HG02970 (cell line): ENCODE results near the gene OR6V1.
"Not testable (repeated sequence)": the region's sequence is repeated elsewhere in the genome, so short reads cannot be mapped to it uniquely, and the experiment has no call there.

Experiments used
- ATAC-seq: cut with Tn5 transposase; IDR thresholded peaks from one replicate; pipeline ENCODE4 v1.9.1; 2021; ENCODE audit warnings: mild to moderate bottlenecking, moderate library complexity, moderate number of reproducible peaks; ENCODE audit not compliant: unreplicated experiment, low FRiP score

The OR6V1 gene

DNA sequence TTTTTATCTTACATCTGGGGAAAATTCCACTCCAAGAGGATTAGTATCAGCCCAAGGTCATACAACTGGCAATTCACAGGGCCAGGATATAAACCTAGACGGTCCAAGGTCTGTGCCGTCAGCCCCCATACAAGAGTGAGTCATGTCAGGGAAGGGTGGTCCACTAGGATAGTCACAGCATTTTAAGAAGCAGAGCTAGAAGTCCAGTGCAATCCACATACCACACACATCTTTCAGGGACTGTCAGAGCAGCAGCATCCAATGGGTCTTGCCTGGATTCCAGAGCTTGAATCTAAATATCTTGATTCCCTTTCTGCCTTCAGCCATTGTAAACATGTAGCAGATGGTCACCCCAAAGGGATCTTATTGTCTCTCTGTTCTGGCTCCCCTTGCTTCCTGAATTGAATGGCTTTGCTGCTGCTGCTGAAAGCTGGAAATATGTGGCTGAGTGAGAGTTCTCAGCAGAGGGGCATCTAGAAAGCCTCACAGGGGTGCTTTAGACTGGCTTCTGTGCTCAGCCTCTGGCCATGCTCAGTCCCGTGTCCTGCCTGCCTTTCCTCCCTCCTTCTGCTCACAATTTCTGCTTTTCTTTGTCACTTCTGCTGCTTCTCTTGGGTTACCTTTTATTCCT is 9.9 kb upstream of the OR6V1 start:
- ATAC-seq: no peak

DNA sequence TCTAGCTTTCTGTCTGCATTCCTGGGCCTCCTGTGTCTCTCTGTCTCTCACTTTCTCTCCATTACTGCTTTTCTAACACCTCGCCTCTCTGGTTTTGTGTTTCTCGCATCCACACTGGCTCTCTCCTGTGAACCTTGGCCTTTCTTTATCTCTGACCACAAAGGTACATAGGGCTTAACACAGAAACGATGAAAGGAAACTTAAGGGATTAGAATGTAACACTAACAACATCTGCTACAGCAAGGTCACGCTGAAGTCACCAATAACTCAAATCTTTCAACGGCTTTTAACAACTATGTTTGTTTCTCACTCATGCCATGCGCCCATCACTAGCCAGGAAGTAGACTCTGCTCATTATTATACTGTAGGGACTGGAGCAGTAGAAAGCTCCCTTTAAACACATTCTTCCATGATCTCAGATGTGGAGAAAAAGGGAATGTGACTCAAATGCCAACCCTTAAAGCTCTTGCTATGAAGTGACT is 9.3 kb upstream of the OR6V1 start:
- ATAC-seq: no peak

DNA sequence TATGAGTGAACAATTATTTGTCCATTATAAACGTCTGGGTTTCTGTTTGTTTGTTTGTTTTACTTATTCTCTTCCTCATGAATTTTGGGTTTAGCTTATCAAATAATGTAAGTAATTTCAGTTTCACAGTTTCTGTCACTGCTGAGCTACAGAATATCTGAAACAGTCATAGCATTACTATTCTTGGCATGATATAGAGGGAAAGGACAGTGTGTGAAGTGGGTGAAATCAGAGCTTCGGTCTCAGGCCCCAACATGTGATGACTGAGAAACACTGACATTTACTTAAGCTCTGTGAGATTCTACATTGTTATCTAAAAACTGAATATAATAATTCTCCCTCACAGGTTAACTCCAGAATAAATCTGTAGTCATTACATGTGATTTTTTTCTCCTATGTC is 8.8 kb upstream of the OR6V1 start:
- ATAC-seq: no peak

DNA sequence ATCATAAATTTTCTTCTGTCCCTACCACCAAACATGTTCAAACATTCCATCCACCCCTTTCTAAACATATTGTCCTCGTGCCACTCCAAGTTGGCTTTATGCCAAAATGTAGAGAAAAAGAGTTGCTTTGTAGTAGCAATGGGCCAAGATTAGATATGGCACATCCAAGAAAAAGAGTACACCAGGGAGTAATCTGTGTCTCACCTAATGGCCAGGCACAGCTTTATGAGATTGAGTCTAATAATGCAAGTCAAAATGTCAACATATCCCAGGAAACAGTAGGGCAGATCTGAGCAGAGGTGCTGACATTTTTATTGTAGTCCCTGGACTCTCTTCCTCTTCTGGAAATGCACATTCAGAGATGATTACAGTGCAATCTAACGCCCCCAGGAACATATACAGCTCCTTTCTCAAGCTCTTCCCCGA is 5.7 kb upstream of the OR6V1 start:
- ATAC-seq: no peak

DNA sequence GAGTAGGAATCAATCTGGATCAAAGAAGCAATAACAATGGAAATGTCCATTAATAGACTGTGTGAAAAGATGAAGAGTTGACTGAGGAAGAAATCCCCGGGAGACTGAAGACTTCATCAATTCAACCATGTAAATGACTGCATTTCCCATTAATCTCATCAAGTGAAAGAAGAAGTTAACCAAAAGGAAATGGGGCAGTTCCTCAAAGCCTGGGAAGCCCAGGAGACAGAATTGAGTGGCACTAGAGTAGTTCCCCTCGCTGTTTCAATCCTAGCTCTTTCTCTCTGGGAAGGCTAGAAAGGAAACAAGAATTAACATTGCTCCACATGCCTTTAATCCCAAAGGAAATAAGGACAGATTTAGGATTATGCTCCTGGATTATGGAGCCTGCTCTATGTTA is 4.8 kb upstream of the OR6V1 start:
- no peak for ATAC-seq

DNA sequence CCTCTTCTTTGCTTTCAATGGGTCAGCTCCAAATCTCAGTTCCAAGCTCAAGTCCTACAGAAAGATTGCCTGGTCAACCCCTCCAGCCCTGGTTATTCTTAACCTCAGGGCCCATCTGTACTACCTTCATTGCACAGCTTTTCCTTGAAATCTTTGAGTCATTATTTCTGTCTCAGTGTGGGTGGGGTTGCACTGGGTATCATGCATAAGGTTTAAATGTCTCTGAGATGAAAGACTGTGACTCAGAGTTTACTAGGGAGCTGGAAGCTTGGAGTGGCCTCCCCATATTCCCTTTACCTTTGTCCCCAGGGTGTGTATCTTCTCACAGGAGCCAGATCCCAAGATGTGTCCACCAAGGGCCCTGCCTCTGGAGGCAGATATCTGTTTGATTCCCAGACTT is 3.3 kb upstream of the OR6V1 start:
- ATAC-seq: no peak

DNA sequence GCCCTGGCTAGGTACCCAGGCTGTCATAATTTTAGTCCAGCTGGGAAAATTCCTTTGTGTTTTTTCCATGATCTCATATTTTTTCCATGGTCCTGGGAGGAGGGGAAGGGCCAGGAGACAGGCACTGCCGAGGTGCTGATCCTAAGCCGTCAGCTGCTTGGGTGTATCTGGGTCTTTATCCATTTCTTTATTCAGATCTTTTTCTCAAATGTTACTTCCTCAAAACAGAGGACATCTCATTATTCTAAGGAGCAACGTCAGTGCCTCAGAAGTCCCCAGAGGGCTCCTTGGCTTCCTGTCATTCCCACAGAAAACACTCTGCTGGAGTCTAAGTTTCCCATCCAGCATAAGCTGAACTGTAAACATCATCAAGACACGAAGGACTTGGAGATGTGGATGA is 2.8 kb upstream of the OR6V1 start:
- ATAC-seq: no peak

DNA sequence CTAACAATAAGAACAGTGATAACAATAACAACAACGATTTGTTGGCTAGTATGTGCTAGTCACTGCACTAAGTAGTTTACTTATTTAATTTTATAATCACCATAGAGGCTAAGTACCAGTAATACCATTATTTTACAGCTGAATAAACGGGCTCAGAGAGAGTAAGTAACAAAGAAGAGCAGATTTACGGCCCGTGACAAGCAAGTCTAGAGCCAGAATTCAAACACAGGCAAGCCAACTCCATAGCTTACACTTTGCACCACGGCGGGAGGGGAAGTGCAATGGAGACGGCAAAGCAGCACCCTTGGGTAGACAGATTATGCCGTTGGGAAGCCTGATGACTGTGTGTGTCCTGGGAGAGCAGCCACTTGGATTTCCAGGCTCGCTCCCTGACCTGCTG is 1.2 kb upstream of the OR6V1 start:
- no peak for ATAC-seq

DNA sequence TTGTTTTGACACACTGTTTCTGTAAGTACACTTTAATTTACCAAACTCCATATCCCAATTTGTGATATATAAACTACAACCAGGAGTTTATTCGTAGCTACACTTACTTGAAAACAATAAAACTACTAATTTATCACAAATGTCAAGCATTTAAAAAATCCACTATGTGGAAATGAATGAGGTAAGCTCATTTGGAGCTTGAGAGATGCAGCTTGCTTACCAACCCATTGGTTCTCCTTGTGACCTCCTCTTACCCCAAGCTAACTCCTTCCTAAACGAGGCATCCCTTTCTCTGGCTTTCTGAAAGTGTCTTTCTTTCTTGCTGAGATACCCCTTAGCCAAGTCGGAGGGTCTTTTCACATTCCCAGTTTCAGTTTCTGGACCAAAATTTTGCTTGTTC is 2.5 kb downstream of the OR6V1 start:
- no peak for ATAC-seq

DNA sequence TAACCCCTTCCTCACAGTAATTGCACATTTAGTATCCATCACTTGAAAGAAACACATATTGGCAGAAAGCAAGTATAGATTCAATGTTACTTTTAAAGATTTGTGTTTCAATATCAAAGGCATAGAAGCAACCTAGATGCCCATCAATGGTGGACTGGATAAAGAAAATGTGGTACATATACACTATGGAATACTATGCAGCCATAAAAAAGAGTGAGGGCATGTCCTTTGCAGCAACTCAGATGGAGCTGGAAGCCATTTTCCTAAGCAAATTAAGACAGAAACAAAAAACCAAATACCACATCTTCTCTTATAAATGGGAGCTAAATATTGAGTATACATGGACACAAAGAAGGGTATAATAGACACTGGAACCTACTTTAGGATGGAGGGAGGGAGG is 3.6 kb downstream of the OR6V1 start:
- no peak for ATAC-seq

DNA sequence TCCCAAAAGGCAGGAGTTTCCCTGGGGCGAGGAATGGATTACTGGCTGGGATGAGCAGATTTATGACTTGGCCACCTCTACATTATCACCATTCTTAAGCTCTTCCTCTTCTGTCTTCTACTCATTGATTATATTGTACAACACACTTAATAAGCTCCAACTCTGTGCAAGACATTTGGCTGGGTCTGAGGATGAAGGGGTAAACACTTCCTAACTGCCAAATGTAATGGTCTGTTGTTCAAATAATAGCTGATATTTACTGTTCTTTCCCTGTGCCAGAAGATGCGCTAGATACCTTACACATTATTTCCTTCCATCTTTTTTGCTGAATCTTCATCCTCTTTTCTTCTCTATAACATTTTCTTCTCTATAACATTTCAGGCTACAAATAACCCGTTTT is 11.6 kb downstream of the OR6V1 start:
- no peak for ATAC-seq

DNA sequence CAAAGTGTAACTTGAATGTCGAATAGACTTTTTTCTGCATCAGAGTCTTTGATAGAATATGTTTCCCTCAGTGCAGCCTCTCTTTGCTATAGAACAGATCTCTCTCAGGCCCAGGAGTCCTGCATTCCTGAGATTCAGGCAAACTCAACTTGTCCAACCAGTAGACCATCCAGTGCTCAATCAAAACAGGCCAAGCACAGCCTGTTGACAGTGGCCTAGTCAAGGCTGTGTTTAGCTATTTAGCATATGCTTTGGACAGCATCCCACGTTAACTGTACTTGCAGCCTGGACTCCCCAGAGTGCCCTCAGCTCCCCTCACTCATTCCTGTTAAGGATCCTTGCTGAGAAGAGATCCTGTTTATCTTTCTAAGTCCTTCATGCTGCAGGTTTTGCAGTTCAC is 16.3 kb downstream of the OR6V1 start:
- ATAC-seq: no peak

DNA sequence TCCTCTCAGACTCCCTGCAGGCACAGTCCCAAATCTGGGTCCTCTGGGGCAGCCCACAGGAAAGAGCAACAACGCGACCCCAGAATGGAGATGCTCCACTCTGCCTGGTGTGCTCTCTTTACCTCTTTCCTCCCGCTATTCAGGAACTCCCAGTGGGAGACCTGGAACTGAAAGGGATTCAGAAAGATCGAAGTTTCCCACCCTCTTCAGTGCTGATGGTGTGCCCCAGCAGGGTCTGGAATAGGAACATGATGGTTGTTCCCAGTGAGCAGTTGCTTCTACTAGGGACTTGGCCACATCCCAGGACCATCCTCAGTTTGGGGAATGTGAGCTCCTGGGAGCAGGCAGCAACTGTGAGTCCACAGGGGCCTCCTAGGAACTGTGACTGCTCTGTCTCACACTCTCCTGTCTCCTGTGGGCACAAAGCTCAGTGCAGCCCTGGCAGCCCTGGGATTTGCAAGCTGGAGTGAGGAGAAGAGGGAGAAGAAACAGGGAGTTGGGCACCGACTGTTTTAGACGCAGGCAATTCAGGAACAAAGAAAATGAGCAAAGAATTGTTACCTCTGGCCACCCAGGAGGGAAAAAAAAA is 17.9 kb downstream of the OR6V1 start:
- no peak for ATAC-seq

DNA sequence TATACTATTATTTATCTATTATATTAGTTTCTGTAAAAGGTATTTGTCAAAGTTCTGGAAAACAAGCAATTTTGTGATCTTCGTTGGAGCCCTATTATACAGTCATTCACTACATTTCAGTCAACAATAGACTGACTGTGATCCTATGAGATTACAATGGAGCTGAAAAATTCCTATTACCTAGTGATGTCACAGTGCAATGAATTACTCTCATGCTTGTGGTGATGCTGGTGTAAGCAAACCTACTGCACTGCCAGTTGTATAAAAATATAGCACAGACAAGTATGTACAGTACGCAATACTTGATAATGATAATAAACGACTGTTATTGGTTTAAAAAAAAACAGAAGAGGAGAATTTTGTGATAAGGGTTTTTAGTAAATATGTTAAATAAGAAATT is 21.4 kb downstream of the OR6V1 start:
- ATAC-seq: no peak

DNA sequence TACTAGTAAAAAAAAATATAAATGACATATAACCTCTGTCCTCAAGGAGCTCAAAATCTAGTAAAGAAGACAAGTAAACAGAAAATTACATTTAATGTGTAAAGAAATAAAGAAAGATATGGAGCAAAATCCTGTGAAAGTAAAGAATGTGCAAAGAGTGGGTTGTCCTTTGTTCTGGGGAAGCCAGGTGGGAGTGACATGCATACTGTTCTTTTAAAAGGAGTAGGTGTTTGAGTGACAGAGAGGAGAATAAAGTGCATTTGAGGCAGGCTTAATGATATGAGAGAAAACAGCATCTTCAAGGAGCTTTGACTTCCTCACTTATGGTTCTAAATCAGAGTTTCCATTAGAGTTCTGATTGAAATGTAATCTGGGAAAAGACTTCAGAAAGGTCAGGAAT is 22.0 kb downstream of the OR6V1 start:
- ATAC-seq: no peak

DNA sequence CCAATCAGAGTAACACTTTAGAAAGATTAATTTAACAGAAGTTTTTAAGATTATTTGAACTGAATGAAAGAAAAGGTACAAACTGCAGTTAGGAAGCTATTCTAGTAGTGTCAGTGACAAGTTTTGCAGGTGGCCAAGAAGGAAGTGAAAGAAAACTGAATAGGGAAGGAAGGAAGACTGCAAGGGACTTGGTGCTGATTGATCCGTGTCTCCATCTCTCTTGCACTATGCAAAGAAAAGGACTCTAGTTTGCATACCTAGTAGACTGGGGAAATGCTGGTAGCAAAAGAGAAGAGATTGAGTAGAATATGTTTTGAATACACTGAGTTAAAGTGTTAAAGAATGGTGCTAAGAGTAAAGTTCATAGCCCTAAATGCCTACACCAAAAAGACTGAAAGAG is 33.0 kb downstream of the OR6V1 start:
- ATAC-seq: no peak

DNA sequence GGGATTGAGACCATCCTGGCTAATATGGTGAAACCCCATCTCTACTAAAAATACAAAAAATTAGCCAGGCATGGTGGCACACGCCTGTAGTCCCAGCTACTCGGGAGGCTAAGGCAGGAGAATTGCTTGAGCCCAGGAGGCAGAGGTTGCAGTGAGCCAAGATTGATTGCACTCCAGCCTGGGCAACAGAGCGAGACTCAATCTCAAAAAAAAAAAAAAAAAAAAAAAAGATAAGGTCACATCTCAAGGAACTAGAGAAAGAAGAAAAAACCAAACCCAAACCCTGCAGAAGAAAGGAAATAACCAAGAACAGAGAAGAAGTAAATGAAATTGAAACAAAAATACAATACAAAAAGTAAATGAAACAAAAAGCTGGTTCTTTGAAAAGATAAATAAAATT is 33.5 kb downstream of the OR6V1 start:
- ATAC-seq: not testable (repeated sequence)

DNA sequence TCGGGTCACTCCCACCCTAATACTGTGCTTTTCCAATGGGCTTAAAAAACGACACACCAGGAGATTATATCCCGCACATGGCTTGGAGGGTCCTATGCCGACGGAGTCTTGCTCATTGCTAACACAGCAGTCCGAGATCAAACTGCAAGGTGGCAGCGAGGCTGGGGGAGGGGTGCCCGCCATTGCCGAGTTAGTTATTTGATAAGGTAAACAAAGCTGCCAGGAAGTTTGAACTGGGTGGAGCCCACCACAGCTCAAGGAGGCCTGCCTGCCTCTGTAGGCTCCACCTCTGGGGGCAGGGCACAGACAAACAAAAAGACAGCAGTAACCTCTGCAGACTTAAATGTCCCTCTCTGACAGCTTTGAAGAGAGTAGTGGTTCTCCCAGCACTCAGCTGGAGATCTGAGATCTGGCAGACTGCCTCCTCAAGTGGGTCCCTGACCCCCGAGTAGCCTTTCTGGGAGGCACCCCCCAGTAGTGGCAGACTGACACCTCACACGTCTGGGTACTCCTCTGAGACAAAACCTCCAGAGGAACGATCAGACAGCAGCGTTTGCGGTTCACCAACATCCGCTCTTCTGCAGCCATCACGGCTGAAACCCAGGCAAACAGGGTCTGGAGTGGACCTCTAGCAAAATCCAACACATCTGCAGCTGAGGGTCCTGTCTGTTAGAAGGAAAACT is 36.5 kb downstream of the OR6V1 start:
- ATAC-seq: not testable (repeated sequence)

DNA sequence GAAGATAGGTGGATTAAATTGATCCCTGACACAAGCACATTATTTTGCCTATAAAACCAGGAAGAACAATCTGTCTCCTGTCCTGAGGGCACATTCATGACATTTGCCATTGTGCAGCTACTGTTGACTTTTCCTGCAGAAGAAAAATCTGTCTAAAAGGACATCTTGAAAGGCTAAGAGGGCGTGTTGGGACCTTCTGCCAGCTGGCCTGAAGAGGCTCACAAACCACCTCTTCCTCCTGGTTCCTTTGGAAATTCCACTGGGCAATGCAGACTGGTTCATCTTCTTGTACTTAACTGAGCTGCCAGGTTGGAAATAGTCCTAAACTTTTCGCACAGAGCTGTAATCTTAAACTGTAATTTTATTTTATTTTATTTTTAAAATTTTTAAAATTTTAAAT is 44.0 kb downstream of the OR6V1 start:
- ATAC-seq: no peak

DNA sequence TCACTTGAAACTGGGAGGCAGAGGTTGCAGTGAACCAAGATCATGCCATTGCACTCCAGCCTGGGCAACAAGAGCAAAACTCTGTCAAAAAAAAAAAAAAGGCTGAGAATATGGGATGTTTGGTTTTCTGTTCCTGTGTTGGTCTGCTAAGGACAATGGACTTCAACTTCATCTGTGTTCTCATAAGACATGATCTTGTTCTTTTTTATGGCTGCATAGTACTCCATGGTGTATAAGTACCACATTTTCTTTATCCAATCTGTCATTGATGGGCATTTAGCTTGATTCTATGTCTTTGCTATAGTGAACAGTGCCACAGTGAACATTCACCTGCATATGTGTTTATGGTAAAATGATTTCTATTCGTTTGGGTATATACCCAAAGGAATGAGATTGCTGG is 47.4 kb downstream of the OR6V1 start:
- not testable (repeated sequence) for ATAC-seq
